Measurements from ENCODE around the gene NTSR1.
A peak's percentile ranks its signal among the peaks of the same experiment; 100 is the strongest.
"Not testable (repeated sequence)": the region's sequence is repeated elsewhere in the genome, so short reads cannot be mapped to it uniquely, and the experiment has no call there.

The NTSR1 gene

GRCh38 chr20:62678553-62678952 lies 30.1 kb upstream of the NTSR1 start:
- peaks cover 4% of the 10 kb centered on the region for H3K27me3 ChIP-seq (ENCODE audit: insufficient read depth, poor library complexity, severe bottlenecking)
- TF ChIP-seq, protein P1, sequence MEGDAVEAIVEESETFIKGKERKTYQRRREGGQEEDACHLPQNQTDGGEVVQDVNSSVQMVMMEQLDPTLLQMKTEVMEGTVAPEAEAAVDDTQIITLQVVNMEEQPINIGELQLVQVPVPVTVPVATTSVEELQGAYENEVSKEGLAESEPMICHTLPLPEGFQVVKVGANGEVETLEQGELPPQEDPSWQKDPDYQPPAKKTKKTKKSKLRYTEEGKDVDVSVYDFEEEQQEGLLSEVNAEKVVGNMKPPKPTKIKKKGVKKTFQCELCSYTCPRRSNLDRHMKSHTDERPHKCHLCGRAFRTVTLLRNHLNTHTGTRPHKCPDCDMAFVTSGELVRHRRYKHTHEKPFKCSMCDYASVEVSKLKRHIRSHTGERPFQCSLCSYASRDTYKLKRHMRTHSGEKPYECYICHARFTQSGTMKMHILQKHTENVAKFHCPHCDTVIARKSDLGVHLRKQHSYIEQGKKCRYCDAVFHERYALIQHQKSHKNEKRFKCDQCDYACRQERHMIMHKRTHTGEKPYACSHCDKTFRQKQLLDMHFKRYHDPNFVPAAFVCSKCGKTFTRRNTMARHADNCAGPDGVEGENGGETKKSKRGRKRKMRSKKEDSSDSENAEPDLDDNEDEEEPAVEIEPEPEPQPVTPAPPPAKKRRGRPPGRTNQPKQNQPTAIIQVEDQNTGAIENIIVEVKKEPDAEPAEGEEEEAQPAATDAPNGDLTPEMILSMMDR (IDR thresholded peaks at IDR 0.05; ENCODE audit: poor library complexity, severe bottlenecking) = no peak

DNA sequence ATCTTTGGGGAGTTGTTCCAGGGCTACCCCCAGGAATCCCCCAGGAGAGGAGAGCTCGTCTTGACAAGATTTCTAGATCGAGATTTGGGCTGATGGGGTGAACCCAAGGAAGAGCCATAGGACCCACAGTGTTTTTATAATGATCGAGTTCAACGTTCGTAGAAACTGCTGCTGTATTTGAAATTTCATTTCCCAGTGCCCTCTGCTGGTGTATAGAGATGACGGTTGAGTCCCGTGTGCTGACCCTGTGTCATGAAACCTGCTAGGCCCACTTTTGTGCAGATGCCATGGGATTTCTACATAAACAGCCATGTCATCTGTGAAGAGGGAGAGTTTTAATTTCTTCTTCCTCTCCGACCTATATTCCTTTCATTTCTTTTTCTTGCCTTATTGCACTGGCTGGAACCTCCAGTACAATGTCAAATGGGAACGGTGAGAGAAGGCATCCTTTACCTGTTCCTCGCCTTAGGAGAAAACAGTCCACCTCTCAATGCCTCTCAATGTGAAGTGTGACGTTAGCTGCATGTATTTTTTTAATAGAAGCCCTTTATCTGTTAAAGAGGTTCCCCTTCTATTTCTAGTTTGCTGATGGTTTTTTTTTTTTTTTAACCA lies 28.6 kb upstream of the NTSR1 start:
- Histone ChIP-seq H3K27me3 (ENCODE audit: insufficient read depth, poor library complexity, severe bottlenecking) (peaks cover 4% of the 10 kb centered on the region), H3K9me3 (ENCODE audit: severe bottlenecking) (no peaks in the 10 kb centered on the region), H3K4me1 (ENCODE audit: insufficient read depth, poor library complexity, severe bottlenecking) (no peaks in the 10 kb centered on the region), H3K36me3 (ENCODE audit: low read depth) (no peaks in the 10 kb centered on the region), H3K27ac (ENCODE audit: poor library complexity, severe bottlenecking) (no peak overlapping the region), H3K4me3 (ENCODE audit: severe bottlenecking) (no peak overlapping the region)
- DNase-seq (ENCODE audit: low spot score) = no peak
- no peak for ATAC-seq (ENCODE audit: low read depth)
- TF ChIP-seq, protein P1 (IDR thresholded peaks at IDR 0.05; ENCODE audit: poor library complexity, severe bottlenecking) = no peak

More at GRCh38 chr20:62678553-62678952, 30.1 kb upstream of the NTSR1 start:
- Histone ChIP-seq H3K27ac (ENCODE audit: poor library complexity, severe bottlenecking) (no peak overlapping the region), H3K4me3 (ENCODE audit: severe bottlenecking) (no peak overlapping the region), H3K36me3 (ENCODE audit: low read depth) (no peaks in the 10 kb centered on the region), H3K4me1 (ENCODE audit: insufficient read depth, poor library complexity, severe bottlenecking) (no peaks in the 10 kb centered on the region), H3K9me3 (ENCODE audit: severe bottlenecking) (no peaks in the 10 kb centered on the region)
- DNase-seq (ENCODE audit: low spot score) = no peak
- no peak for ATAC-seq (ENCODE audit: low read depth)

- H3K27me3 ChIP-seq (ENCODE audit: insufficient read depth, poor library complexity, severe bottlenecking) = peaks cover 10% of the 10 kb centered on the region
- no peaks in the 10 kb centered on the region for H3K36me3 ChIP-seq (ENCODE audit: low read depth)
- no peak overlapping the region for H3K27ac ChIP-seq (ENCODE audit: poor library complexity, severe bottlenecking)
- no peak overlapping the region for H3K4me3 ChIP-seq (ENCODE audit: severe bottlenecking)
- no peaks in the 10 kb centered on the region for H3K9me3 ChIP-seq (ENCODE audit: severe bottlenecking)
- ATAC-seq (ENCODE audit: low read depth) (no peak), DNase-seq (ENCODE audit: low spot score) (no peak)
- H3K4me1 ChIP-seq (ENCODE audit: insufficient read depth, poor library complexity, severe bottlenecking) = no peaks in the 10 kb centered on the region
- TF ChIP-seq, protein P1 (IDR thresholded peaks at IDR 0.05; ENCODE audit: poor library complexity, severe bottlenecking) = no peak
Observed at GRCh38 chr20:62682912-62683517, 25.6 kb upstream of the NTSR1 start.

DNA sequence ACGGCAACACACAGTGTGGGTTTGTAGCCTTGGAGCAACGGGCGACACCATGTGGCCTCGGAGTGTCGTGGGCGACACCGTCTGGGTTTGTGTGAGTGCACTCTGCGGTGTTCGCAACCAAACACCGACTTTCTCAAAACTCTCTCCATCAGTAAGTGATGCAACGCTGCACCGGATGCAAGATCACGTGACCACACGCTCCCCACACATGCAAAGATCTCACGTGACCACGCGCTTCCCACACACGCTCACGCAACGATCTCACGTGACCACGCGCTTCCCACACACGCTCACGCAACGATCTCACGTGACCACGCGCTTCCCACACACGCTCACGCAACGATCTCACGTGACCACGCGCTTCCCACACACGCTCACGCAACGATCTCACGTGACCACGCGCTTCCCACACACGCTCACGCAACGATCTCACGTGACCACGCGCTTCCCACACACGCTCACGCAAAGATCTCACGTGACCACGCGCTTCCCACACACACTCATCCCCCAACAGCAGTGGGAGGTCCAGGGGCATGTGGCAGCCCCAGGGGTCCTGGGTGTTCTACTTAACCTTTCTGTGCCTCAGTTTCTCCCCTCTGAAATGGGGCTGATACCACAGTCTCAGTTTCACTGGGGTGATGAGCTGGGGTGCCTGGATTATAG lies 24.8 kb upstream of the NTSR1 start:
- ATAC-seq (ENCODE audit: low read depth); H3K27ac ChIP-seq (ENCODE audit: poor library complexity, severe bottlenecking): not testable (repeated sequence)
- H3K27me3 ChIP-seq (ENCODE audit: insufficient read depth, poor library complexity, severe bottlenecking) = peaks cover 10% of the 10 kb centered on the region

DNA sequence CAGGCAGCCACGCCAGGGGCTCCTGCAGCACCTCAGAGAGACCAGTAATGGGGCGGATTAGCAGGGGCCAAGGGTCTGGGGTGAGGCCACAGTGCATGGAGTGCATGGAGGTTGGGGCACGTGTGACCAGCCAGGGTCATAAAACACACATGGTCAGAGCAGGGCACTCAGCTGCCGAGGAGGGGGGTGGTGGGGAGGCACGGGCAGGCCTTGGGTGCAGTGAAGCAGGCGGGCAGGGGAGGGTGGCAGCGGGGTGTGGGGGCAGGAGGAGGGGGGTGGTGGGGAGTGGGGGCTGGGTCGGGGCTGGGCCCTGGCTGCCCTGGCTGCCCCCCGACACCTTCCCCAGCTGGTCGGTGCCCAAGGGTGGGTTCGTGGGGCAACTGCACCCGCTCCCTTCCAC lies 23.7 kb upstream of the NTSR1 start:
- H3K9me3 ChIP-seq (ENCODE audit: severe bottlenecking) = no peaks in the 10 kb centered on the region
- H3K4me3 ChIP-seq (ENCODE audit: severe bottlenecking) = no peak overlapping the region
- ATAC-seq (ENCODE audit: low read depth) (0 out of 3 replicates have a peak, but pooled peaks have one; percentile 2), DNase-seq (ENCODE audit: low spot score) (no peak)
- no peaks in the 10 kb centered on the region for H3K36me3 ChIP-seq (ENCODE audit: low read depth)
- TF ChIP-seq, protein P1 (IDR thresholded peaks at IDR 0.05; ENCODE audit: poor library complexity, severe bottlenecking) = no peak
- H3K4me1 ChIP-seq (ENCODE audit: insufficient read depth, poor library complexity, severe bottlenecking) = no peaks in the 10 kb centered on the region
- H3K27ac ChIP-seq (ENCODE audit: poor library complexity, severe bottlenecking) = no peak overlapping the region
- H3K27me3 ChIP-seq (ENCODE audit: insufficient read depth, poor library complexity, severe bottlenecking) = peaks cover 10% of the 10 kb centered on the region

More for the DNA sequence above, 24.8 kb upstream of the NTSR1 start:
- not testable (repeated sequence) for H3K9me3 ChIP-seq (ENCODE audit: severe bottlenecking); H3K4me1 ChIP-seq (ENCODE audit: insufficient read depth, poor library complexity, severe bottlenecking); H3K4me3 ChIP-seq (ENCODE audit: severe bottlenecking); H3K36me3 ChIP-seq (ENCODE audit: low read depth); DNase-seq (ENCODE audit: low spot score)

Data from RWPE2 (cell line).